Measurements from ENCODE around the gene RNFT2. TPM values are rescaled to one million over a fixed set of nuclear protein-coding genes. Genes with fewer than 3 reads are reported as not detected.

Gene RNFT2
- total RNA-seq, 1 experiment from 2014 or later = 12.3 TPM

DNA sequence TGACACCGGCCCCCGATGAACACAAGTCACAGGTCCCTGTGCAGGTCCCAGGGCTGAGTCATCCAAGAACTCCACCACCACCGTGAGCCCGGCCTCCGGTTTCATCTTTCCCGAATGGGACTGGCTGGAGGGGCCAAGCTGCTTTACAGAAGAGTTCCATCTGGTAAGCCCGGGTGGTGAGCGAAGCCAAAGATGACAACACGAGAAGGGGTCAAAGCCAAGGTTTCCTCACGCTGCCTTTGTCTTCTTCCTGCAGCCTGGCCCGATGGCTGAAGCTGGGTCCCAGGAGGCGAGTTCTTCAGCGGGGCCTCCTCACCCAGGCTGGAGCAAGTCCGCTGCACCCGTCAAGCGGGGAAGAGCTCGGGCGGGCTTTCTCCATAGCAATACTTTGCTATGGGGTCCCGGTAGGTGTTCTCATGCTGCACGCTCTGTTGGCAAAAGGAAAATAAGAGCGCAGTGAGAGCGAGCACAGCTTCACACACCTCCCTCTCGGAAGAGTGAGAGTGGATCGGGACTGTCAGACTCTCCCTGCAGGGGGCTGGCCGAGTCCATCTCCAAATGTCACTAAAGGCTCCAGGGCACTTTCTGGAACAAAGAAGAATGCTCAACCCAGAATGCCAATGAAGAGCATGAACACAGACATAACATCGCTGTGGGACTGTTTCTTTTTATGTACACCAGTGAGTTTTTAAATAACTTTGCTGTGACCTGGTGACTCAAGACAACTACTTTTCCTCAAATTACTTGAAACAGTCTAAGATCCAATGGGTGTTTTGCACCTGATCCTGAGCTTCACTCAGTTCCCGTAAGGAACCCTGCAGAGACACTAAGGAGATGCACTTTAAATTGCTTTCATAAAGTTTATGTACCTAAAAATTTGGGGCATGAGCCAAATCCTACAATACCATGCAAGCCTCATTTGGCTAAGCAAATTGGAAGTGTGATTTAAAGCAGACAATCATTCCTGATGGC lies 20.4 kb upstream of the RNFT2 start:
- in situ Hi-C loops (cut with HindIII; ENCODE audit: low pct_unique_long_range_greater_than_20kb, low sequenced_read_pairs) (no loop called here), intact Hi-C loops (cut with micrococcal nuclease; ENCODE audit: unreplicated experiment) (no loop called here)
- Histone ChIP-seq H3K27ac (ENCODE audit: low read length) (no peak overlapping the region), H3K9me3 (ENCODE audit: control insufficient read depth, insufficient read depth, low read depth, low read length) (no peaks in the 10 kb centered on the region), H3K36me3 (ENCODE audit: control insufficient read depth, insufficient read depth, low read length) (peaks cover 7% of the 10 kb centered on the region), H3K27me3 (ENCODE audit: control insufficient read depth, insufficient read depth, low read length) (no peaks in the 10 kb centered on the region), H3K4me3 (ENCODE audit: low read depth in 2 of 2, low read length in 2 of 2) (no peak overlapping the region), H3K4me1 (ENCODE audit: control insufficient read depth, insufficient read depth, low read length) (peaks cover 4% of the 10 kb centered on the region; the same call in 1 of the 2 replicates)
- POLR2A ChIA-PET = no interaction called here
- DNase-seq (ENCODE audit: low read depth, low spot score) = no peak
- CTCF ChIA-PET = no interaction called here
- TF ChIP-seq, protein P1, sequence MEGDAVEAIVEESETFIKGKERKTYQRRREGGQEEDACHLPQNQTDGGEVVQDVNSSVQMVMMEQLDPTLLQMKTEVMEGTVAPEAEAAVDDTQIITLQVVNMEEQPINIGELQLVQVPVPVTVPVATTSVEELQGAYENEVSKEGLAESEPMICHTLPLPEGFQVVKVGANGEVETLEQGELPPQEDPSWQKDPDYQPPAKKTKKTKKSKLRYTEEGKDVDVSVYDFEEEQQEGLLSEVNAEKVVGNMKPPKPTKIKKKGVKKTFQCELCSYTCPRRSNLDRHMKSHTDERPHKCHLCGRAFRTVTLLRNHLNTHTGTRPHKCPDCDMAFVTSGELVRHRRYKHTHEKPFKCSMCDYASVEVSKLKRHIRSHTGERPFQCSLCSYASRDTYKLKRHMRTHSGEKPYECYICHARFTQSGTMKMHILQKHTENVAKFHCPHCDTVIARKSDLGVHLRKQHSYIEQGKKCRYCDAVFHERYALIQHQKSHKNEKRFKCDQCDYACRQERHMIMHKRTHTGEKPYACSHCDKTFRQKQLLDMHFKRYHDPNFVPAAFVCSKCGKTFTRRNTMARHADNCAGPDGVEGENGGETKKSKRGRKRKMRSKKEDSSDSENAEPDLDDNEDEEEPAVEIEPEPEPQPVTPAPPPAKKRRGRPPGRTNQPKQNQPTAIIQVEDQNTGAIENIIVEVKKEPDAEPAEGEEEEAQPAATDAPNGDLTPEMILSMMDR (IDR thresholded peaks at IDR 0.05) = no peak
- TF ChIP-seq, protein P2, sequence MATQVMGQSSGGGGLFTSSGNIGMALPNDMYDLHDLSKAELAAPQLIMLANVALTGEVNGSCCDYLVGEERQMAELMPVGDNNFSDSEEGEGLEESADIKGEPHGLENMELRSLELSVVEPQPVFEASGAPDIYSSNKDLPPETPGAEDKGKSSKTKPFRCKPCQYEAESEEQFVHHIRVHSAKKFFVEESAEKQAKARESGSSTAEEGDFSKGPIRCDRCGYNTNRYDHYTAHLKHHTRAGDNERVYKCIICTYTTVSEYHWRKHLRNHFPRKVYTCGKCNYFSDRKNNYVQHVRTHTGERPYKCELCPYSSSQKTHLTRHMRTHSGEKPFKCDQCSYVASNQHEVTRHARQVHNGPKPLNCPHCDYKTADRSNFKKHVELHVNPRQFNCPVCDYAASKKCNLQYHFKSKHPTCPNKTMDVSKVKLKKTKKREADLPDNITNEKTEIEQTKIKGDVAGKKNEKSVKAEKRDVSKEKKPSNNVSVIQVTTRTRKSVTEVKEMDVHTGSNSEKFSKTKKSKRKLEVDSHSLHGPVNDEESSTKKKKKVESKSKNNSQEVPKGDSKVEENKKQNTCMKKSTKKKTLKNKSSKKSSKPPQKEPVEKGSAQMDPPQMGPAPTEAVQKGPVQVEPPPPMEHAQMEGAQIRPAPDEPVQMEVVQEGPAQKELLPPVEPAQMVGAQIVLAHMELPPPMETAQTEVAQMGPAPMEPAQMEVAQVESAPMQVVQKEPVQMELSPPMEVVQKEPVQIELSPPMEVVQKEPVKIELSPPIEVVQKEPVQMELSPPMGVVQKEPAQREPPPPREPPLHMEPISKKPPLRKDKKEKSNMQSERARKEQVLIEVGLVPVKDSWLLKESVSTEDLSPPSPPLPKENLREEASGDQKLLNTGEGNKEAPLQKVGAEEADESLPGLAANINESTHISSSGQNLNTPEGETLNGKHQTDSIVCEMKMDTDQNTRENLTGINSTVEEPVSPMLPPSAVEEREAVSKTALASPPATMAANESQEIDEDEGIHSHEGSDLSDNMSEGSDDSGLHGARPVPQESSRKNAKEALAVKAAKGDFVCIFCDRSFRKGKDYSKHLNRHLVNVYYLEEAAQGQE (IDR thresholded peaks at IDR 0.05; ENCODE audit: insufficient read depth in 1 of 2, low read depth in 2 of 2, low read length in 1 of 2) = no peak
- TF ChIP-seq TCF7L2 (IDR thresholded peaks at IDR 0.05; ENCODE audit: low read depth, low read length) (no peak), SIN3A (IDR thresholded peaks at IDR 0.05; ENCODE audit: borderline replicate concordance, insufficient read depth, low read depth, low read length) (no peak), POLR2AphosphoS5 (IDR thresholded peaks at IDR 0.05; ENCODE audit: low read depth, low read length) (no peak)
- no peak for ATAC-seq
- BruUV-seq (replicated peaks) = no TSS peak

DNA sequence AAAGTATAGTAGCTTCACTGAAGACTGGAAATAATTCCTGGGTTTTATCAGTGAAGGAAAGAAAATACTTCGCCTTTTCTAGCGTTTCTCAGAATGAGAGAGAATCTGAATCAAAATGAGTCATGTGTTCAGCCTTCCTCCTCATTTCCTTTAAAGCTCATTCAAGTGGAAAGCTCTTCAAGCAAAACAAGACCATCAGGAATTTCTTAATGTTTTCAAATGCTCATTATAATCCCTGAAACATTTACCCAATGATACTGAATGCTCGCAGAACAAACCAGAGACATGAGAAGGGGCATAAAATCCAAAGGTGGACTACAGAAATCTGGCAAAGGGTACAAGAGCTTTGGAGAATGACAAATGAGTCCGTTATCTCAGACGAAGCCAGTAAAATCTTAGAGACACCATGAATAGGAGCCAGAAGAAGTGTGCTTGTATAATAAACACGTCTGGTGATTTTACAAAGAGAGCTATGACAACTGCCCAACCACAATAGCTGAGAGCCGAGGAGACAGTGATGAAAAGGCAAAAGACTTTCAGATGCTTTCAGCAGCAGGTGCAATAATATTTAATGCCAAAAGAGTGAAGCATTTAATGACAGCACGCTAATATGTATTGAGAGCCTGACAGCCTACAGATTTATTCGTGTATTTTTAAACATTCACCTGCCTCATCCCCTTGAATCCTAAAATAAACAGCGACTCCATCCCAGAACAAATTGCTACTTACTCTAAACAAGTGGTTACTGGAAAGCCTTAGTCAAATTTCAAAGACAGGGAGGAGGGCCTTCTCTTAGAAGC lies 19.3 kb upstream of the RNFT2 start:
- no peak for ATAC-seq

More for the DNA sequence above, 19.3 kb upstream of the RNFT2 start:
- no peak for DNase-seq (ENCODE audit: low read depth, low spot score)
- POLR2A ChIA-PET = no interaction called here
- H3K27ac ChIP-seq (ENCODE audit: low read length) = no peak overlapping the region
- H3K4me3 ChIP-seq (ENCODE audit: low read depth in 2 of 2, low read length in 2 of 2) = no peak overlapping the region
- CTCF ChIA-PET = no interaction called here
- no peaks in the 10 kb centered on the region for H3K9me3 ChIP-seq (ENCODE audit: control insufficient read depth, insufficient read depth, low read depth, low read length)
- TF ChIP-seq, protein P2 (IDR thresholded peaks at IDR 0.05; ENCODE audit: insufficient read depth in 1 of 2, low read depth in 2 of 2, low read length in 1 of 2) = no peak
- no peak for TF ChIP-seq POLR2AphosphoS5 (IDR thresholded peaks at IDR 0.05; ENCODE audit: low read depth, low read length)
- no peak for TF ChIP-seq SIN3A (IDR thresholded peaks at IDR 0.05; ENCODE audit: borderline replicate concordance, insufficient read depth, low read depth, low read length)
- no peak for TF ChIP-seq TCF7L2 (IDR thresholded peaks at IDR 0.05; ENCODE audit: low read depth, low read length)
- TF ChIP-seq, protein P1 (IDR thresholded peaks at IDR 0.05) = no peak
- intact Hi-C loops (cut with micrococcal nuclease; ENCODE audit: unreplicated experiment) (no loop called here), in situ Hi-C loops (cut with HindIII; ENCODE audit: low pct_unique_long_range_greater_than_20kb, low sequenced_read_pairs) (no loop called here)
- H3K36me3 ChIP-seq (ENCODE audit: control insufficient read depth, insufficient read depth, low read length) = peaks cover 7% of the 10 kb centered on the region
- no peaks in the 10 kb centered on the region for H3K27me3 ChIP-seq (ENCODE audit: control insufficient read depth, insufficient read depth, low read length)
- no TSS peak for BruUV-seq (replicated peaks)
- peaks cover 4% of the 10 kb centered on the region; the same call in 1 of the 2 replicates for H3K4me1 ChIP-seq (ENCODE audit: control insufficient read depth, insufficient read depth, low read length)

Measured in Panc1 (cell line).